Fibroblast of lung (primary cell): ENCODE measurements around the gene IGFLR1.

ENCODE experiments used
- CTCF ChIP-seq, 2 donors: IDR thresholded peaks in 1 of 2; conservative IDR thresholded peaks in 1 of 2; 1 replicate in 1 of 2; 2 replicates in 1 of 2; pipeline ENCODE4 v1.5.1; 2011 to 2012; ENCODE audit warnings: low read length in 2 of 2, control low read depth in 1 of 2, inconsistent platforms in 1 of 2, low read depth in 1 of 2, mild to moderate bottlenecking in 1 of 2
- EZH2 ChIP-seq: IDR thresholded peaks from 2 replicates; pipeline ENCODE4 v1.5.1; 2012; ENCODE audit warnings: low read length, control low read depth, mild to moderate bottlenecking; ENCODE audit errors: missing control alignments

- no peak for TF ChIP-seq CTCF (conservative IDR thresholded peaks at IDR 0.05 in 1 of 2, IDR thresholded peaks at IDR 0.05 in 1 of 2; ENCODE audit: low read depth in 1 of 2, low read length in 2 of 2)
- TF ChIP-seq EZH2: no peak
These were observed 11.9 kb downstream of the IGFLR1 start for GRCh38 chr19:35730326-35730725.
